GM12878 (cell line): Measurements from ENCODE around the gene CTR9. TPM values are rescaled to one million over a fixed set of nuclear protein-coding genes. Genes with fewer than 3 reads are reported as not detected.

Experiments
- ATAC-seq: fragments of 200-7000 bp; cut with Tn5 transposase; 3 replicates; pipeline ENCODE4 v1.9.1; 2020; ENCODE audit warnings: mild to moderate bottlenecking, moderate library complexity
- BruUV-seq: library from RNA; stranded (reverse); fragments of 400-500 nt; replicated peaks from 2 replicates; lab custom pipeline; 2021; lab: Mats Ljungman, UMichigan
- CTCF ChIA-PET: fragments of 300-600 bp; sonication (Branson Sonifier 250); formaldehyde crosslinking; extraction: SDS; loops from one replicate; lab custom pipeline; 2021; ENCODE audit warnings: inconsistent platforms; lab: Yijun Ruan, JAX
- POLR2A ChIA-PET: fragments of 350-600 bp; formaldehyde crosslinking; extraction: SDS; loops from one replicate; lab custom pipeline; 2021; ENCODE audit warnings: inconsistent platforms; lab: Charles Lee
- RAD21 ChIA-PET: fragments of 300-600 bp; sonication (Branson Sonifier 250); formaldehyde crosslinking; loops from one replicate; lab custom pipeline; 2023; ENCODE audit warnings: antibody characterized with exemption; ENCODE audit not compliant: unreplicated experiment; lab: Charles Lee
- SMC1A ChIA-PET: fragments of 300-600 bp; sonication (Branson Sonifier 250); formaldehyde crosslinking; loops from one replicate; lab custom pipeline; 2023; ENCODE audit not compliant: unreplicated experiment, uncharacterized antibody; lab: Charles Lee
- DNase-seq: peaks from one replicate; pipeline ENCODE4 v3.0.0-alpha.2; 2011; ENCODE audit warnings: low read depth, low spot score
- FAIRE-seq: peaks from 3 replicates; lab custom pipeline; 2011; peaks lifted over from hg19 to GRCh38; lab: Jason Lieb, UNC
- H2AFZ ChIP-seq: 2 replicates; pipeline ENCODE4 v1.6.0; 2011; ENCODE audit warnings: low read depth, low read length, control low read depth; ENCODE audit not compliant: control insufficient read depth
- H3K27ac ChIP-seq: 2 replicates; pipeline ENCODE4 v1.5.1; 2011; ENCODE audit warnings: control low read depth; ENCODE audit not compliant: control insufficient read depth, insufficient read depth
- H3K27me3 ChIP-seq, 2 experiments: replicated peaks in 1 of 2; 2 replicates each; pipeline versions ENCODE4 v1.6.0 to v1.6.1; 2011; ENCODE audit warnings: low read length in 1 of 2; ENCODE audit not compliant: control insufficient read depth in 2 of 2, insufficient read depth in 2 of 2
- H3K36me3 ChIP-seq, 2 experiments: 2 replicates each; pipeline ENCODE4 v1.5.1; 2011; ENCODE audit warnings: low read length in 1 of 2; ENCODE audit not compliant: control insufficient read depth in 2 of 2, insufficient read depth in 2 of 2
- H3K4me1 ChIP-seq: 2 replicates; pipeline ENCODE4 v1.6.1; 2011; ENCODE audit warnings: mild to moderate bottlenecking, low read length, moderate library complexity, mixed read lengths; ENCODE audit not compliant: control insufficient read depth, insufficient read depth
- H3K4me2 ChIP-seq: 2 replicates; pipeline ENCODE4 v1.6.0; 2011; ENCODE audit warnings: control low read depth; ENCODE audit not compliant: control insufficient read depth, insufficient read depth
- H3K4me3 ChIP-seq: fragments of 200-600 bp; sonication (generic); 2 replicates; pipeline ENCODE4 v1.5.1; 2016
- H3K79me2 ChIP-seq: 2 replicates; pipeline ENCODE4 v1.6.0; 2011; ENCODE audit warnings: low read length; ENCODE audit not compliant: control insufficient read depth, insufficient read depth
- H3K9ac ChIP-seq: 2 replicates; pipeline ENCODE4 v1.8.0; 2011; ENCODE audit warnings: low read length, control low read depth, mixed read lengths; ENCODE audit not compliant: control insufficient read depth, insufficient read depth
- H3K9me3 ChIP-seq: replicated peaks from 3 replicates; pipeline ENCODE4 v1.5.1; 2011; ENCODE audit warnings: mild to moderate bottlenecking, low read length; ENCODE audit not compliant: control insufficient read depth, insufficient read depth
- H4K20me1 ChIP-seq: 2 replicates; pipeline ENCODE4 v1.6.0; 2011; ENCODE audit not compliant: control insufficient read depth, insufficient read depth
- CREM ChIP-seq: IDR thresholded peaks from 2 replicates; pipeline ENCODE4 v1.6.1; 2014; ENCODE audit warnings: antibody characterized with exemption, low read depth
- DPF2 ChIP-seq: fragments of 450-650 bp; IDR thresholded peaks from 2 replicates; pipeline ENCODE4 v1.6.1; 2017; ENCODE audit warnings: mild to moderate bottlenecking
- FOS ChIP-seq: IDR thresholded peaks from 3 replicates; pipeline ENCODE4 v1.6.1; 2011; ENCODE audit warnings: borderline replicate concordance; ENCODE audit not compliant: insufficient read length; ENCODE audit errors: extremely low read depth
- FOXK2 ChIP-seq: fragments of 450-650 bp; IDR thresholded peaks from 2 replicates; pipeline ENCODE4 v1.6.1; 2017; ENCODE audit warnings: mild to moderate bottlenecking, moderate library complexity
- FOXM1 ChIP-seq: IDR thresholded peaks from 2 replicates; pipeline ENCODE4 v1.6.1; 2012; ENCODE audit warnings: low read depth, mild to moderate bottlenecking, inconsistent platforms, low read length, moderate library complexity
- HCFC1 ChIP-seq: fragments of 150-350 bp; IDR thresholded peaks from 2 replicates; pipeline ENCODE4 v1.6.1; 2014; ENCODE audit warnings: low read length
- HDAC2 ChIP-seq: fragments of 200-600 bp; sonication (generic); IDR thresholded peaks from 2 replicates; pipeline ENCODE4 v1.6.1; 2017
- NBN ChIP-seq: fragments of 450-650 bp; IDR thresholded peaks from 2 replicates; pipeline ENCODE4 v1.6.1; 2016
- TARDBP ChIP-seq: IDR thresholded peaks from 2 replicates; pipeline ENCODE4 v1.6.1; 2016; ENCODE audit warnings: borderline replicate concordance
- ZSCAN29 ChIP-seq: fragments of 450-650 bp; IDR thresholded peaks from 2 replicates; pipeline ENCODE4 v1.6.1; 2017; ENCODE audit warnings: mild to moderate bottlenecking, moderate library complexity
- WGBS: methylation state at CpG from one replicate; pipeline ENCODE4 v1.1.6; 2016; ENCODE audit warnings: low lambda C conversion rate; ENCODE audit not compliant: insufficient replicate concordance, insufficient coverage; ENCODE audit errors: missing lambda C conversion rate; 5-methylcytosine and 5-hydroxymethylcytosine counted together
- in situ Hi-C: fragments of 300-500 bp; cut with MboI; formaldehyde crosslinking; loops from 9 replicates; pipeline ENCODE4 v1.14.3; 2018; ENCODE audit warnings: mixed read lengths
- intact Hi-C: fragments of 100-400 bp; cut with micrococcal nuclease; formaldehyde crosslinking; loops from one replicate; pipeline ENCODE4 v1.14.2; 2022; ENCODE audit not compliant: unreplicated experiment
- polyA plus RNA-seq, 11 experiments: library from polyadenylated mRNA; depleted of rRNA in 4 of 11; unstranded in 6 of 11; stranded (reverse) in 5 of 11; fragments of >200 nt; fragmentation: Nextera tagmentation in 4 of 11; fragmentation: Illumina TruSeq in 1 of 11; extraction: Ambion mirVana in 4 of 11; extraction: Trizol in 1 of 11; gene quantifications; 1 replicate in 1 of 11; 2 replicates in 10 of 11; pipeline versions ENCODE4 v1.2.1 to v1.2.3, GENCODE V29; 2011 to 2016; ENCODE audit warnings: inconsistent platforms in 2 of 11, missing spikeins in 2 of 11, low read depth in 1 of 11
- total RNA-seq, 4 experiments: library from RNA; depleted of rRNA in 3 of 4; stranded (reverse); fragments of >200 nt in 3 of 4; fragmentation: Illumina TruSeq in 1 of 4; extraction: Trizol in 1 of 4; gene quantifications; 2 replicates each; pipeline versions ENCODE4 v1.2.1 to v1.2.3, GENCODE V29; 2013 to 2021

CTR9 gene
- total and polyA plus RNA-seq, 10 of the 15 experiments (the other 5 are each of a cell fraction or from before 2014, with no cell fraction given), result 13.9 to 54.9 (median 28.9) TPM

GRCh38 chr11:10771457-10771856, 20.4 kb downstream of the CTR9 start:
- no peak overlapping the region for H3K4me2 ChIP-seq
- H3K9ac ChIP-seq, result no peak overlapping the region
- BruUV-seq, result no TSS peak
- ChIA-PET POLR2A (interaction anchor here (1.7 kb wide), 1 partner anchor 86 kb away, joined by 5 read pairs; the partner anchor contains the start of gene ZBED5), RAD21 (interaction anchor here (1.3 kb wide), 1 partner anchor 1016 kb away, joined by 3 read pairs; no protein-coding TSS in a partner anchor), SMC1A (interaction anchor here (0.9 to 3.0 kb wide), 7 partner anchors 15 to 456 kb away, joined by 3 to 22 read pairs (median 3); no protein-coding TSS in a partner anchor), CTCF (interaction anchor here (0.7 to 4.5 kb wide), 17 partner anchors 9 to 365 kb away, joined by 3 to 61 read pairs (median 6); partner anchors contain the start of gene CTR9)
- no peak overlapping the region for H3K4me3 ChIP-seq
- no peak for FAIRE-seq
- WGBS, result 93% methylated on average over 1 of the region's 1 CpG
- in situ Hi-C loops, result no loop called here
- H3K36me3 ChIP-seq, result peaks cover 0 to 34% of the 10 kb centered on the region in 2 experiments; a peak in 3 of 4 replicates
- TF ChIP-seq FOXM1 (no peak), DPF2 (no peak), CREM (no peak), HDAC2 (no peak)
- no peaks in the 10 kb centered on the region for H3K79me2 ChIP-seq
- no peak for DNase-seq
- H4K20me1 ChIP-seq, result no peaks in the 10 kb centered on the region
- H3K27ac ChIP-seq, result no peak overlapping the region
- H2AFZ ChIP-seq, result no peak overlapping the region
- H3K9me3 ChIP-seq, result no peaks in the 10 kb centered on the region
- no peaks in the 10 kb centered on the region for H3K27me3 ChIP-seq
- H3K4me1 ChIP-seq, result no peaks in the 10 kb centered on the region
- intact Hi-C loops, result no loop called here
- no peak for ATAC-seq

GRCh38 chr11:10774811-10775210, 23.8 kb downstream of the CTR9 start:
- RAD21 ChIA-PET, result no interaction called here
- DNase-seq (no peak), ATAC-seq (no peak), FAIRE-seq (no peak)
- Histone ChIP-seq H3K79me2 (no peaks in the 10 kb centered on the region), H3K9me3 (no peaks in the 10 kb centered on the region), H2AFZ (no peak overlapping the region), H3K27ac (no peak overlapping the region), H3K4me1 (no peaks in the 10 kb centered on the region), H3K9ac (no peak overlapping the region)
- in situ Hi-C loops, result no loop called here
- CTCF ChIA-PET, result interaction anchor here (1.7 kb wide), 1 partner anchor 18 kb away, joined by 10 read pairs; no protein-coding TSS in a partner anchor
- SMC1A ChIA-PET, result no interaction called here
- WGBS, result 100% methylated on average over 2 of the region's 2 CpGs
- POLR2A ChIA-PET, result no interaction called here
- no peak for TF ChIP-seq HCFC1
- TF ChIP-seq FOXK2, result no peak
- no peak for TF ChIP-seq FOS
- TF ChIP-seq TARDBP, result no peak
- TF ChIP-seq NBN, result no peak
- TF ChIP-seq ZSCAN29, result no peak
- TF ChIP-seq, all 136 proteins: peak for 0
- no peaks in the 10 kb centered on the region for H3K27me3 ChIP-seq
- H3K36me3 ChIP-seq, result peaks cover 6 to 35% of the 10 kb centered on the region in 2 experiments
- no peak overlapping the region for H3K4me2 ChIP-seq
- intact Hi-C loops, result no loop called here
- H4K20me1 ChIP-seq, result no peaks in the 10 kb centered on the region
- H3K4me3 ChIP-seq, result no peak overlapping the region
- BruUV-seq, result no TSS peak
